Heart left ventricle (tissue), 13 donors: Measurements from ENCODE around the gene BIRC5.

Experiments
- CTCF ChIP-seq, 12 donors: fragments of 200-600 bp; sonication (generic) in 4 of 12; IDR thresholded peaks; one replicate each; pipeline versions ENCODE4 v1.5.0 to v1.8.0; 2018 to 2022; ENCODE audit warnings: antibody characterized with exemption in 12 of 12, mild to moderate bottlenecking in 5 of 12
- POLR2A ChIP-seq, 2 donors: fragments of 450-650 bp; IDR thresholded peaks; one replicate each; pipeline ENCODE4 v1.6.1; 2017; ENCODE audit warnings: antibody characterized with exemption in 2 of 2, mild to moderate bottlenecking in 2 of 2, moderate library complexity in 2 of 2
- donor health status: ischemic (EF 13 %, LVEDD 7.1; RV severe dilation, severe dysfunction).
- donor health status: DM: no; HTN: yes; CAD: no.
- donor health status: DM: no; HTN: no; CAD: no.
- donor health status: ischemic (EF 25% LVEDD 6.9; RV normal size, moderate dysfunction).
- donor health status: ischemic (EF 25% LVEDD 5.7; RV mildly dilated, moderate dysfunction).
- donor health status: ischemic (EF 35%, LVEDD 5.7; RV mildly dilated, moderate dysfunction).
- donor health status: nonischemic (EF 11% LVEDD 7.7; RV severe dilation, severe dysfunction).
- donor health status: DM: yes; HTN: yes; CAD: no.
- donor health status: PGD.
- donor health status: ischemic (EF 29% LVEDD 5.4; RV normal size, mild dysfunction).
- donor health status: nonischemic (EF 23%, LVEDD 6.1; RV moderate dilation, normal function).

GRCh38 chr17:78205124-78205775 is 8.8 kb upstream of the BIRC5 start:
- TF ChIP-seq CTCF (IDR thresholded peaks at IDR 0.05) (no peak), POLR2A (IDR thresholded peaks at IDR 0.05) (no peak)
